OCI-LY1 (cell line): ENCODE measurements around the gene COL26A1.

ENCODE experiments used
- H2AFZ ChIP-seq: fragments of 200-600 bp; sonication (generic), shearing (Covaris generic); 2 replicates; pipeline ENCODE4 v1.6.0; 2014; ENCODE audit warnings: antibody characterized with exemption, mild to moderate bottlenecking, low read length
- H3F3A ChIP-seq: fragments of 200-600 bp; sonication (generic), shearing (Covaris generic); 2 replicates; pipeline ENCODE4 v1.6.0; 2014; ENCODE audit warnings: mild to moderate bottlenecking, antibody characterized with exemption, low read length, moderate library complexity; ENCODE audit not compliant: insufficient read depth
- H3K27ac ChIP-seq: fragments of 200-600 bp; sonication (generic); 2 replicates; pipeline ENCODE4 v1.5.1; 2014; ENCODE audit warnings: low read length, mixed run types, mild to moderate bottlenecking, low read depth; ENCODE audit not compliant: poor library complexity, severe bottlenecking
- H3K27me3 ChIP-seq: fragments of 200-600 bp; sonication (generic); 2 replicates; pipeline ENCODE4 v1.6.0; 2014; ENCODE audit warnings: antibody characterized with exemption, mild to moderate bottlenecking, low read length, moderate library complexity; ENCODE audit not compliant: insufficient read depth
- H3K36me3 ChIP-seq: fragments of 200-600 bp; sonication (generic); 2 replicates; pipeline ENCODE4 v1.6.1; 2014; ENCODE audit warnings: mild to moderate bottlenecking, antibody characterized with exemption, low read length, moderate library complexity, mixed read lengths; ENCODE audit not compliant: insufficient read depth
- H3K4me1 ChIP-seq: fragments of 200-600 bp; sonication (generic); 2 replicates; pipeline ENCODE4 v1.5.1; 2014; ENCODE audit warnings: mild to moderate bottlenecking, low read length, moderate library complexity; ENCODE audit not compliant: insufficient read depth, severe bottlenecking
- H3K4me2 ChIP-seq: fragments of 200-600 bp; sonication (generic), shearing (Covaris generic); 2 replicates; pipeline ENCODE4 v1.6.1; 2014; ENCODE audit warnings: low read length
- H3K4me3 ChIP-seq: fragments of 200-600 bp; sonication (generic); 2 replicates; pipeline ENCODE4 v1.5.1; 2014; ENCODE audit warnings: low read length, low read depth, mild to moderate bottlenecking, mixed read lengths; ENCODE audit not compliant: poor library complexity, severe bottlenecking
- H3K79me2 ChIP-seq: fragments of 200-600 bp; shearing (Covaris generic); 2 replicates; pipeline ENCODE4 v1.6.1; 2016; ENCODE audit warnings: mixed run types, low read length, mixed read lengths; ENCODE audit not compliant: insufficient read depth
- H3K9ac ChIP-seq: fragments of 200-600 bp; sonication (generic), shearing (Covaris generic); 2 replicates; pipeline ENCODE4 v1.6.1; 2014; ENCODE audit warnings: mild to moderate bottlenecking, low read length, mixed read lengths
- H3K9me2 ChIP-seq: fragments of 200-600 bp; sonication (generic), shearing (Covaris generic); 2 replicates; pipeline ENCODE4 v1.6.1; 2014; ENCODE audit warnings: low read depth, mild to moderate bottlenecking, low read length, mixed read lengths
- H3K9me3 ChIP-seq: fragments of 200-600 bp; shearing (Covaris generic); 2 replicates; pipeline ENCODE4 v1.6.1; 2014; ENCODE audit warnings: low read length, mixed read lengths
- H4K20me1 ChIP-seq: fragments of 200-600 bp; sonication (generic), shearing (Covaris generic); 2 replicates; pipeline ENCODE4 v1.6.0; 2016; ENCODE audit warnings: mild to moderate bottlenecking, low read length; ENCODE audit not compliant: insufficient read depth
- EZH2 ChIP-seq: fragments of 200-600 bp; sonication (generic), shearing (Covaris generic); IDR thresholded peaks from 2 replicates; pipeline ENCODE4 v1.8.0; 2017; ENCODE audit warnings: borderline replicate concordance, mixed run types, mild to moderate bottlenecking, antibody characterized with exemption, low read length, moderate library complexity, mixed read lengths
- TF ChIP-seq, protein P1 (sequence below): fragments of 200-600 bp; sonication (generic), shearing (Covaris generic); IDR thresholded peaks from 2 replicates; pipeline ENCODE4 v1.5.1; 2017; ENCODE audit warnings: mild to moderate bottlenecking, antibody characterized with exemption, low read length, moderate library complexity, mixed read lengths

Gene COL26A1

DNA sequence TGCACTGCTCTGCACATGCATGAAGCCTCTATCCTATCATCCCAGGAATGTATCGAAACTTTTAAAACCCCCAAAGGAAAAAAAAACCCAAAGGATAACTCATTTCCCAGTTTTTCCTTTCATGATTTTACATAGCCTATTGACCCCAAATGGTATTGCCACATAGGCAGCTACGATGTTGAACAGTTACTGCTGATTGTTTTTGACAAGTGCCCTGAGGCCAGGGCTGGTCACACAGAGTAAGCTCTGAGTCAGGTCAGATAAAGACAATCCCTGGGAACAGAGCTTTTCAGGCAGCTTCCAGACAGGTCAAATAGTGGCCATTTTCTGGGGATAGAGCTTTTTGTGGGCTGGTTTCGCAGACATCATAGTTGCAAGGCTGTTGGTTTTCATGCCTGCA is 214.3 kb downstream of the COL26A1 start:
- peaks cover 9% of the 10 kb centered on the region; the same call in 1 of the 2 replicates for H3K27me3 ChIP-seq
- no peaks in the 10 kb centered on the region for H3K4me1 ChIP-seq
- no peaks in the 10 kb centered on the region for H3K36me3 ChIP-seq
- no peaks in the 10 kb centered on the region for H3K79me2 ChIP-seq
- no peak overlapping the region for H3K9ac ChIP-seq
- no peak overlapping the region for H3K27ac ChIP-seq
- no peaks in the 10 kb centered on the region for H3K9me2 ChIP-seq
- no peak for TF ChIP-seq EZH2
- TF ChIP-seq, protein P1, sequence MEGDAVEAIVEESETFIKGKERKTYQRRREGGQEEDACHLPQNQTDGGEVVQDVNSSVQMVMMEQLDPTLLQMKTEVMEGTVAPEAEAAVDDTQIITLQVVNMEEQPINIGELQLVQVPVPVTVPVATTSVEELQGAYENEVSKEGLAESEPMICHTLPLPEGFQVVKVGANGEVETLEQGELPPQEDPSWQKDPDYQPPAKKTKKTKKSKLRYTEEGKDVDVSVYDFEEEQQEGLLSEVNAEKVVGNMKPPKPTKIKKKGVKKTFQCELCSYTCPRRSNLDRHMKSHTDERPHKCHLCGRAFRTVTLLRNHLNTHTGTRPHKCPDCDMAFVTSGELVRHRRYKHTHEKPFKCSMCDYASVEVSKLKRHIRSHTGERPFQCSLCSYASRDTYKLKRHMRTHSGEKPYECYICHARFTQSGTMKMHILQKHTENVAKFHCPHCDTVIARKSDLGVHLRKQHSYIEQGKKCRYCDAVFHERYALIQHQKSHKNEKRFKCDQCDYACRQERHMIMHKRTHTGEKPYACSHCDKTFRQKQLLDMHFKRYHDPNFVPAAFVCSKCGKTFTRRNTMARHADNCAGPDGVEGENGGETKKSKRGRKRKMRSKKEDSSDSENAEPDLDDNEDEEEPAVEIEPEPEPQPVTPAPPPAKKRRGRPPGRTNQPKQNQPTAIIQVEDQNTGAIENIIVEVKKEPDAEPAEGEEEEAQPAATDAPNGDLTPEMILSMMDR, result no peak
- no peaks in the 10 kb centered on the region for H4K20me1 ChIP-seq
- H3K9me3 ChIP-seq, result peaks cover 12% of the 10 kb centered on the region; the same call in 1 of the 2 replicates
- no peak overlapping the region for H3K4me2 ChIP-seq
- H3K4me3 ChIP-seq, result no peak overlapping the region
- no peaks in the 10 kb centered on the region for H3F3A ChIP-seq
- no peak overlapping the region for H2AFZ ChIP-seq

DNA sequence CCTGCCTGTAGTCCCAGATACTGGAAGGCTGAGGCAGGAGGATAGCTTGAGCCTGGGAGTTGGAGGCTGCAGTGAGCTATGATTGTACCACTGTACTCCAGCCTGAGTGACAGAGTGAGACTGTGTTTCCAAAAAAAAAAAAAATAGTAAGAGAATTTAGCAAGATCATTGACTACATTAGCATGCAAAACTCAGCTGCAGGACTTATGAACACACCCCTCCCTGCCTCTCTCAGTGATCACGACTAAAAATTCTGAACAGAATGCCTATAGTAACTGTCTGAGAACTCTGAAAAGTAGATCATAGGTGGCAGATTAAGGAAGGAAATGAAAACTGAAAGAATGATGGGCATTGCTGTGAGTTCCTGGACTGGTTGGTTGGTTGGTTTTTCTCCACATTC is 215.9 kb downstream of the COL26A1 start:
- TF ChIP-seq EZH2, result no peak
- TF ChIP-seq, protein P1, result no peak
- Histone ChIP-seq H3K27ac (no peak overlapping the region), H3K9me2 (no peaks in the 10 kb centered on the region), H3F3A (no peaks in the 10 kb centered on the region), H4K20me1 (no peaks in the 10 kb centered on the region), H3K79me2 (no peaks in the 10 kb centered on the region), H3K9me3 (peaks cover 14% of the 10 kb centered on the region), H3K36me3 (no peaks in the 10 kb centered on the region; the same call in 1 of the 2 replicates), H3K9ac (no peak overlapping the region), H3K4me2 (no peak overlapping the region), H2AFZ (no peak overlapping the region), H3K4me3 (no peak overlapping the region), H3K4me1 (no peaks in the 10 kb centered on the region), H3K27me3 (peaks cover 18% of the 10 kb centered on the region; the same call in 1 of the 2 replicates)

DNA sequence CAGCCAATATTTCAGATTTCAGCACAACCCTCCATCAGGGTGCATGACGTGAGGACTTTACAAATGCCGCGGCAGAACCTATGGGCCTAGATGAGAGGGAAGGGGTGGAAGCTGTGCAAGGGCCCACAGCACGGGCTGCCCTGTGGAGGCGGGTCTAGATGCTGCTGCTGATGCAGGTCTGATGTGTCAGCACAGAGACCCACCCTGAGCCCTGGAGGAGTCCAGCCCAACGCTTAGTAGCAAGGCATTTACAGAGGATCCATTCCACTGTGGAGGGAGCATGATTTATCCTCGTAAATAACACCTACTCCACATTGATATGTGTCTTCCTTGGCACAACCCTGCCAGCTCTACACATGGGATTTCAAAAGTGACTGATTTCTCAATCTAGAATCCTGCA is 217.9 kb downstream of the COL26A1 start:
- Histone ChIP-seq H2AFZ (no peak overlapping the region), H3F3A (no peaks in the 10 kb centered on the region), H3K4me1 (no peaks in the 10 kb centered on the region), H3K9me3 (peaks cover 14% of the 10 kb centered on the region), H4K20me1 (no peaks in the 10 kb centered on the region), H3K36me3 (no peaks in the 10 kb centered on the region; the same call in 1 of the 2 replicates), H3K27me3 (peaks cover 21% of the 10 kb centered on the region; the same call in 1 of the 2 replicates), H3K27ac (no peak overlapping the region), H3K9me2 (no peaks in the 10 kb centered on the region), H3K4me3 (no peak overlapping the region), H3K9ac (no peak overlapping the region), H3K79me2 (no peaks in the 10 kb centered on the region), H3K4me2 (no peak overlapping the region)
- TF ChIP-seq, protein P1, result no peak
- no peak for TF ChIP-seq EZH2
